T47D (cell line): ENCODE data around the gene CELSR1.
"Not testable (repeated sequence)": the region's sequence is repeated elsewhere in the genome, so short reads cannot be mapped to it uniquely, and the experiment has no call there.

Experiments used
- DNase-seq, 2 experiments: peaks; one replicate each; pipeline versions ENCODE4 v3.0.0 to v3.0.0-alpha.2; 2011 to 2012; ENCODE audit warnings: low read depth in 1 of 2, low spot score in 1 of 2
- JUND ChIP-seq: IDR thresholded peaks from 2 replicates; pipeline ENCODE4 v1.6.1; 2012; ENCODE audit warnings: low read depth
- in situ Hi-C: cut with HindIII; loops from 2 replicates; pipeline ENCODE4 v1.10.0; 2016; ENCODE audit warnings: low sequenced_read_pairs, low pct_unique_long_range_greater_than_20kb

CELSR1 gene

DNA sequence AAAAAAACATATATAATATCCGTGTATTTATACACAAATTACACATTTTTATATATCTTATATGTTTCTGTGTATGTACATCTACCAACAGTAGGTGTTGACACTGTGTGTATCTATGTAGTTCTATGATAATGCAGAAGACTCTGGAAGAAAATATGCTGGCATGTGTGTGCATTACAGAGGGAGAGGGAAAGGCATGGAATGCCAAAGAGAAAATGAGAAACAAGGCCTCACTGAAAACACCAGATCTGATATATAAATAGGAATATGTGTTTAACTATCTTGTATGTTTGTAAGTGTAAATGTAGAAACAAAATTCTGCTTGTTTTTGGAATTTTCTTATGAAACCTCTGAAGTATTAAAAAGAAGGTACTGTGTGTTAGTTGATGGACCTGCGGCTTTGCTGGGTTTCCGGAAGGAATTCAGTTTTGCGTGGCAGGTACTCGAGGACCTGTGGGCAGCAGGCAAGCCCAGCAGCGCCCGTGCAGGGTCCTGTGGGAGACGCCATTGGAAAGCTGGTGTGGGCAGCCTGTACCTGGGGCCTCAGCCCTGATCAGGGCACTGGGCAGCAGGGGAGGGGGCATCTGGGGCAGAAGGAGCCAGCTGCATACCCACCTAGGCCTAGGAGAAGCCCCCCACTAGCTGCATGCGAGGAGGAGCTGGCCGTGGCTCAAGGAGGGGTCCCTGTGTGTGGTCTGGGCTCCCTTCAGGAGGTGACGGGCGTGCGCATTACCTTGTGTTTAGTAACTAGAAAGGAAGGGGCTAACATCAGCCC, 209.5 kb downstream of the CELSR1 start:
- no peak for TF ChIP-seq JUND
- no peak for DNase-seq
- in situ Hi-C loops, result no loop called here

DNA sequence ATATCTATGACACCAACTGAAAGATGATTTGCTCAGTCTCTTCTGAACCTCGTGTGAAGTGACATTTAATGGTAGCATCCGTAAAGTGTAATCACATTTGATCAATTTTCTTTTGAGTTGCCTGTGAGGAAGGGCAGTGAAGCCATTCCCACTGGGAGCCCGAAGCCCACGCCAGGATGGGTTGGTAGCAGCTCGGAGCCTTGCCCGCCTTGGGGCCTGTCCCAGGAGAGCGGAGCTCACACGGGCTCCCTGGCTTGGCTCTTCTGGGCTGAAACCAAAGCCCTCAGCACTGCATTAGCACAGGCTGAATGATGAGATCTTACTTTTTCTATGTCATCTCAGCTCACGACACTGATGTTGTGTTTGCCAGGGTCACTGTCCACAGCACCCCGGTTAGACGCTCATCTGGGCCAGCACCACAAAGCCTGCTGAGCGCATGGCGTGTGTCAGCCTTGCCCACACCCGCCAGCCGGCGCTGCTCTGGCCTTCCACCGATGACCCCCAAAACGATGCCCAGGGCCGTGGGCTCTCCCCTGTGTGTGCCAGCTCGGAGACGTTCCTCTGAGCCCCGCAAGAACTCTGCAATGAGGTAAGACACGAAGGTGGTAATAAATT, 211.2 kb downstream of the CELSR1 start:
- in situ Hi-C loops, result no loop called here
- TF ChIP-seq JUND, result no peak
- no peak for DNase-seq

- no peak for DNase-seq
- in situ Hi-C loops, result no loop called here
- TF ChIP-seq JUND, result no peak
Measured at GRCh38 chr22:46323162-46323561, 214.3 kb downstream of the CELSR1 start.

DNA sequence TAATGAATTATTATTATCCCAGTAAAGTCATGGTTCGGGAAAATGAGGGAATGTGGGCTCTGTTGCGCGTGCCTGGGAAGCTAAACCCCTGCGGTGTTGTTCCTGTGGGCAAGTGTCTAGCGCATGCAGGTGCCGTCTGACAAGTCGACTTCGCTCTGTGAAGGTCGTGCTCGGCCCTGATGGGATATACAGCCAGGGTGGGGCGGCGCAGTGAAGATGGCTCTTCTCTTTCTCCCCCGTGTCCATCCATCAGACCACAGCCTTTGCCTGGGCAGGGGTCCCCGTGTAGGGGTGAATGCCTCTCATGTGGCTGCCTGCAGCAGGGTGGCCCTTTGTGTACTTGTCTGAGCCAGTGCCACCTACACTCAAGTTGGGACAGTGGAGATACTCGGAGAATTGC, 214.7 kb downstream of the CELSR1 start:
- TF ChIP-seq JUND, result no peak
- in situ Hi-C loops, result no loop called here
- no peak for DNase-seq

DNA sequence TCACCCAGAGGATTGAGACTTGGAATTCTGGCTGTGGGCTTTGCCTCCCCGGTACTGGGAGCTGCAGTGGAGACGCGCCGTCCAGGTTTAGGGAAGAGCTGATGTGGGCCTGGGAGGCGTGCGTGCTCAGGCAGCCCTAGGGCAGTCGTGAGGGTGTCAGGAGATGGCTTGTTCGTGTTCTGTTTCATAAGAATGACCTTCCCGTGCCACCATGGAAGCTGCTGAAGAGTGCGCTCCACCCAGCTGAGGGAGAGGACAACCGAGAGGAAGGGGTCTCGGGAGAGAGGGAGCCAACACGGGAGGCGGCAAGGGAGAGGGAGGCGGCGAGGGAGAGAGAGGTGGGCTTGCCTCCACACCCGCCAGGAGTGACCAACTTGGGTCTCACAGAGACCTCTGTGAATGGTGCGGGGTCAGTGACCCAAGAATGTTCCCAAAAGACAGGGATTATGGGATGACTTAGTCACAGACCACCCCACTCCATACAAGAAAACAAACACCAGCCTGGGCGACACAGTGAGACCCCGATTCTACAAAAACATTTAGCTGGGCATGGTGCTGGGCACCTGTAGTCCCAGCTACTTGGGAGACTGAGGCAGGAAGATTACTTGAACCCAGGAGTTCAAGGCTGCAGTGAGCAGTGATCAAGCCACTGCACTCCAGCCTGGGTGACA, 216.6 kb downstream of the CELSR1 start:
- DNase-seq, result no peak
- no peak for TF ChIP-seq JUND
- in situ Hi-C loops, result no loop called here

DNA sequence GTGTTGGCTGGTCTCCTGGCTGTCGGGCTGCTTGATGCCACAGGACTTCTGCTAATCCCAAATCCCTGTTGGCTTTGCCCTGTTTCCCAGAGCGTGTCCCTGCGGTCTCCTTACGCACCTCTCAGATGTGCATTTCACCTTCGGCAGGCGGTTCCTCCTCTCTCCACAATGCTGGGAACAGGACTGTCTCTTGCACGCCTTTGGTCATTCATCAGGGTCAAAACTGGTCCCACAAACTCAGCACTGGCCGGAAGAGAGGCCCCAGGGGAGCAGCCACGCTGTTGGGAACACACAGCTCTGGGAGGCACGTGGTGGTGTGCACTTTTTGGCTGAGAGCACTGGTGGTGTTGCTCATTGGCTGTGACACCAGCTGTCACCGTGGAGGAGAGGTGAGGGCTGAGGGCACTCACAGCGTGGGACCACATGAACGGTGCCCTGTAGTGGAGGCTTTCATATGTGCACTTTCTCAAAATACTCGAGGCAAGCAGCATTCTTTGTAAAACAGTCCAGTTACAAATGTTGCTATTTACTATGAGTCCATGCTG, 217.2 kb downstream of the CELSR1 start:
- no peak for DNase-seq
- in situ Hi-C loops, result no loop called here
- no peak for TF ChIP-seq JUND

DNA sequence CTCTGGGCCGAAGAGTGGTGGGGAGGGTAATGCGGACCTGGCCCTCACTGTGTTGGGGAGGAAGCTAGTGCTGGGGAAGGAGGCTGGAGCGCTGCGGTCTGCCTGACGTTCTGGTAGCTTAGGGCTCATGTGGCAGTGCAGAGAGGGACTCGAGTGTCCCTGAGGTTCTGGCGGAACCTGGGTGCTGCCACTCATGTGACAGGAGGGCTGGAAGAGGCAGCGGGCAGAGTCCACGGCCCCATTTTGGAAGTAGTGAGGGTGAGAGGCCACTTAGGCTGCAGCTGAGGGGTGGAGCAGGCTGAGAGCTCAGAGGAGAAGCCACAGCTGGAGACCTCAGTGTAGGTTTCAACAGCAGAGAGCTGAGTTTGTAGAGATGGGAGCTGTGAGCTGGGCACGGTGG, 218.1 kb downstream of the CELSR1 start:
- no peak for TF ChIP-seq JUND
- in situ Hi-C loops, result no loop called here
- DNase-seq, result no peak

DNA sequence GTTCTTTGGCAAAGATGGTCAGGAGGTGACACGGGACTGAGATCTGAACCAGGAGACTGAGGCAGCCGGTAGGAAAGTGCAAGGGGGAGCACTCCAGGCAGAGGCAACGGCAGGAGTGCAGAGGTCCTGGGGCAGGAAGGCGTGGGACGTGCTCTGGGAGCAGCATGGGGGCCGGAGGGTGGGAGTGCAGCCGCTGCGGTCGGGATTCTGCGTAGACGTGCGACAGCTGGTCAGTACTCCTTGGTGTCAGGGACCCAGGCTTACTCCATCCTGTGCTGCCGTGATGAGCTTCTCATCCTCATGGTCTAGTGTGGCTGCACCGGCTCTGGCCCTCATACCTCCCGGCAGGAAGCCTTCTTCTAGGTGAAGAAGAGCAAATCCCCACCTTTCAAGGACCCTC, 218.8 kb downstream of the CELSR1 start:
- TF ChIP-seq JUND, result no peak
- in situ Hi-C loops, result no loop called here
- no peak for DNase-seq

GRCh38 chr22:46317646-46318045, 219.8 kb downstream of the CELSR1 start:
- no peak for DNase-seq
- no peak for TF ChIP-seq JUND
- in situ Hi-C loops, result no loop called here

DNA sequence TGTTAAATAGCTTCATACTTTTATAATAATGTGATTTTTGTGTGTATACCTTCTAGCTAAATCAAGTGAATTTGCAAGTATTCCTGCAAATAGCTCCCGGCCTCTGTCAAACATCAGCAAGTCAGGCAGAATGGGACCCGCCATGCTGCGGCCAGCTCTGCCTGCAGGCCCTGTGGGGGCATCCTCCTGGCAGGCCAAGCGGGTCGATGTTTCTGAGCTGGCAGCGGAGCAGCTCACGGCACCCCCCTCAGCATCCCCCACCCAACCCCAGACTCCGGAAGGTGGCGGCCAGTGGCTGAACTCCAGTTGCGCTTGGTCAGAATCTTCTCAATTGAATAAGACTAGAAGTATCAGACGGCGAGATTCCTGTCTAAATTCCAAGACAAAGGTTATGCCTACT, 221.4 kb downstream of the CELSR1 start:
- in situ Hi-C loops, result no loop called here
- TF ChIP-seq JUND, result no peak
- no peak for DNase-seq

GRCh38 chr22:46312848-46313247, 224.6 kb downstream of the CELSR1 start:
- in situ Hi-C loops, DNase-seq: not testable (repeated sequence)

DNA sequence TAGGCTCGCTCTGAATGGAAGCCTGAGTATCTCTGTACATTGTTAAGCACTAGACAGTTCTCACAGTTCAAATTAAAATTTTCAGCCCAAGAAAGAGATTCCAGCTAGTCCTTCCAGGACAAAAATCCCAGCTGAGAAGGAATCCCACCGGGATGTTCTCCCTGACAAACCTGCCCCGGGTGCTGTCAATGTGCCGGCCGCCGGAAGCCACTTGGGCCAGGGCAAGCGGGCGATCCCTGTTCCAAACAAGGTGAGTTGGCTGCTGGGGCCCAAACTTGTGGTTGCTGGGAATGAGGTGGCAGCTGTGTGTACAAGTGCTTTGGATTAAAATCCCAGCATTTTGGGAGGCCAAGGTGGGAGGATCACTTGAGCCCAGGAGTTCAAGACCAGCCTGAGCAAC, 225.4 kb downstream of the CELSR1 start:
- in situ Hi-C loops, result no loop called here
- TF ChIP-seq JUND, result no peak
- no peak for DNase-seq
